Pancreas (tissue), 10 donors: ENCODE measurements around the gene RASA3. TPM values are rescaled to one million over a fixed set of nuclear protein-coding genes. Genes with fewer than 3 reads are reported as not detected.
A peak's percentile ranks its signal among the peaks of the same experiment; 100 is the strongest.

Experiments
- ATAC-seq, 4 donors: fragments of 200-7000 bp; cut with Tn5 transposase; one replicate each; pipeline versions ENCODE4 v1.8.0 to v1.9.1; 2020; ENCODE audit warnings: mild to moderate bottlenecking in 4 of 4, moderate library complexity in 4 of 4
- DNase-seq, 6 donors: peaks; one replicate each; pipeline ENCODE4 v3.0.0-alpha.2; 2020
- FAIRE-seq: peaks from 2 replicates; lab custom pipeline; 2012; peaks lifted over from hg19 to GRCh38; lab: Jason Lieb, UNC
- H3K27ac ChIP-seq, 4 donors: fragments of 200-600 bp; sonication (generic); 1 replicate in 3 of 4; 2 replicates in 1 of 4; pipeline versions ENCODE4 v1.5.0 to v1.8.0; 2020
- H3K27me3 ChIP-seq, 4 donors: fragments of 200-600 bp; one replicate each; pipeline ENCODE4 v1.8.0; 2021
- H3K36me3 ChIP-seq, 3 donors: fragments of 200-600 bp; sonication (generic) in 1 of 3; one replicate each; pipeline versions ENCODE4 v1.5.0 to v1.8.0; 2020 to 2021
- H3K4me1 ChIP-seq, 3 donors: fragments of 200-600 bp; one replicate each; pipeline ENCODE4 v1.8.0; 2021
- H3K4me3 ChIP-seq, 4 donors: fragments of 200-600 bp; sonication (generic) in 2 of 4; one replicate each; pipeline versions ENCODE4 v1.5.0 to v1.8.0; 2020 to 2021
- H3K9me3 ChIP-seq, 4 donors: fragments of 200-600 bp; one replicate each; pipeline ENCODE4 v1.8.0; 2021
- CTCF ChIP-seq, 4 donors: fragments of 200-600 bp; sonication (generic) in 3 of 4; IDR thresholded peaks; one replicate each; pipeline versions ENCODE4 v1.5.0 to v1.8.0; 2021; ENCODE audit warnings: antibody characterized with exemption in 4 of 4
- WGBS, 2 donors: extraction: QIAGEN DNeasy Blood & Tissue Kit; methylation state at CpG; one replicate each; pipeline ENCODE4 v1.1.7; 2013; 5-methylcytosine and 5-hydroxymethylcytosine counted together
- intact Hi-C, 3 donors: fragments of 100-400 bp; cut with DNase I; formaldehyde crosslinking; loops; one replicate each; pipeline versions ENCODE4 v1.11.1 to v1.14.2; 2022
- polyA plus RNA-seq, 2 donors: library from polyadenylated mRNA; stranded (reverse); fragments of 200-250 nt; gene quantifications; one replicate each; pipeline ENCODE4 v1.2.3, GENCODE V29; 2013
- total RNA-seq, 6 donors: library from RNA; stranded (reverse); fragmentation: NEBNext Ultra II Directional in 4 of 6; extraction: Animal tissue kit (Norgen Biotek cat#: 25700) in 4 of 6; gene quantifications; one replicate each; pipeline versions ENCODE4 v1.2.1 to v1.2.4, GENCODE V29; 2021 to 2023
- donor health status: healthy with polysubstance abuse.
- donor health status: DM: no; HTN: no; CAD: no; lungs with moderate emphysema.
- donor health status: DM: no; HTN: no; CAD: no.
- donor health status: control.
- donor health status: control.
- donor health status: Bipolar disorder and iron deficiency.
- donor health status: DM: yes; HTN: yes; CAD: no.
- donor health status: DM: no; HTN: no; CAD: no.
- donor health status: DM: no; HTN: no; CAD: no.
- donor health status: DM: yes; HTN: yes; CAD: no.

Gene RASA3
- total and polyA plus RNA-seq, 8 donors = 5.7 to 11.2 (median 9.1) TPM

GRCh38 chr13:113946409-113947181 lies 185.8 kb downstream of the RASA3 start:
- TF ChIP-seq CTCF (IDR thresholded peaks at IDR 0.05) = no peak
- DNase-seq = peak in 2 of 6 donors; percentile 56 to 69
- Histone ChIP-seq H3K4me1 (no peaks in the 10 kb centered on the region), H3K27ac (no peak overlapping the region), H3K27me3 (no peaks in the 10 kb centered on the region), H3K4me3 (no peak overlapping the region), H3K9me3 (no peaks in the 10 kb centered on the region), H3K36me3 (no peaks in the 10 kb centered on the region)
- intact Hi-C loops = loop anchor here in 2 of 3 donors (5.0 to 10.0 kb wide), 2 partner anchors 129 to 132 kb away; no protein-coding TSS in a partner anchor
- WGBS, 2 donors = 56 to 63% methylated on average over 26 of the region's 26 CpGs
- ATAC-seq = peak in 1 of 4 donors; percentile 4
- no peak for FAIRE-seq

GRCh38 chr13:113945857-113946408 lies 186.5 kb downstream of the RASA3 start:
- ATAC-seq (no peak), DNase-seq (peak in 2 of 6 donors; percentile 30 to 46), FAIRE-seq (no peak)
- no peak overlapping the region for H3K27ac ChIP-seq
- WGBS, 2 donors = 73 to 82% methylated on average over 26 of the region's 26 CpGs
- no peaks in the 10 kb centered on the region for H3K36me3 ChIP-seq
- no peak overlapping the region for H3K4me3 ChIP-seq
- no peaks in the 10 kb centered on the region for H3K4me1 ChIP-seq
- H3K27me3 ChIP-seq = no peaks in the 10 kb centered on the region
- intact Hi-C loops = loop anchor here in 2 of 3 donors (5.0 to 10.0 kb wide), 2 partner anchors 129 to 131 kb away; no protein-coding TSS in a partner anchor
- TF ChIP-seq CTCF (IDR thresholded peaks at IDR 0.05) = no peak
- H3K9me3 ChIP-seq = no peaks in the 10 kb centered on the region

- peaks cover 0 to under 1% (median 0%) of the 10 kb centered on the region in 3 donors for H3K4me1 ChIP-seq
- FAIRE-seq = no peak
- DNase-seq = peak in 2 of 6 donors; percentile 49 to 63
- H3K9me3 ChIP-seq = no peaks in the 10 kb centered on the region
- H3K27ac ChIP-seq = no peak overlapping the region
- no peak overlapping the region for H3K4me3 ChIP-seq
- H3K27me3 ChIP-seq = no peaks in the 10 kb centered on the region
- no peak for TF ChIP-seq CTCF (IDR thresholded peaks at IDR 0.05)
- no peaks in the 10 kb centered on the region for H3K36me3 ChIP-seq
- intact Hi-C loops = loop anchor here in 1 of 3 donors (10.0 kb wide), 1 partner anchor 129 kb away; no protein-coding TSS in a partner anchor
- ATAC-seq = no peak
- WGBS, 2 donors = 60 to 75% methylated on average over 18 to 19 of the region's 19 CpGs
Measured at GRCh38 chr13:113943821-113944565, 188.4 kb downstream of the RASA3 start.

- intact Hi-C loops = loop anchor here in 1 of 3 donors (10.0 kb wide), 1 partner anchor 128 kb away; no protein-coding TSS in a partner anchor
- DNase-seq (peak in 2 of 6 donors; percentile 45 to 53), FAIRE-seq (no peak), ATAC-seq (no peak)
- WGBS, 2 donors = 76 to 78% methylated on average over 23 of the region's 23 CpGs
- H3K4me1 ChIP-seq = peaks cover 0 to 7% (median 0%) of the 10 kb centered on the region in 3 donors
- no peak for TF ChIP-seq CTCF (IDR thresholded peaks at IDR 0.05)
- no peaks in the 10 kb centered on the region for H3K27me3 ChIP-seq
- no peaks in the 10 kb centered on the region for H3K9me3 ChIP-seq
- no peak overlapping the region for H3K4me3 ChIP-seq
- H3K36me3 ChIP-seq = no peaks in the 10 kb centered on the region
- H3K27ac ChIP-seq = no peak overlapping the region
Measured at GRCh38 chr13:113942591-113943103, 189.8 kb downstream of the RASA3 start.
